AG09309 (cell line): ENCODE results near the gene TUBGCP6.

ENCODE experiments used
- DNase-seq: peaks from one replicate; pipeline ENCODE4 v3.0.0-alpha.2; 2010; ENCODE audit warnings: low read depth
- H3K4me3 ChIP-seq: 2 replicates; pipeline ENCODE4 v1.5.1; 2011; ENCODE audit warnings: mild to moderate bottlenecking, low read depth, low read length, moderate library complexity; ENCODE audit not compliant: control insufficient read depth
- CTCF ChIP-seq: IDR thresholded peaks from 2 replicates; pipeline ENCODE4 v1.5.1; 2011; ENCODE audit warnings: mild to moderate bottlenecking, low read depth, low read length, inconsistent platforms; ENCODE audit not compliant: insufficient read depth, control insufficient read depth; ENCODE audit errors: missing control alignments

Gene TUBGCP6

GRCh38 chr22:50232481-50233151 lies 12.2 kb downstream of the TUBGCP6 start:
- no peak for TF ChIP-seq CTCF
- no peak for DNase-seq
- H3K4me3 ChIP-seq, result no peak overlapping the region

DNA sequence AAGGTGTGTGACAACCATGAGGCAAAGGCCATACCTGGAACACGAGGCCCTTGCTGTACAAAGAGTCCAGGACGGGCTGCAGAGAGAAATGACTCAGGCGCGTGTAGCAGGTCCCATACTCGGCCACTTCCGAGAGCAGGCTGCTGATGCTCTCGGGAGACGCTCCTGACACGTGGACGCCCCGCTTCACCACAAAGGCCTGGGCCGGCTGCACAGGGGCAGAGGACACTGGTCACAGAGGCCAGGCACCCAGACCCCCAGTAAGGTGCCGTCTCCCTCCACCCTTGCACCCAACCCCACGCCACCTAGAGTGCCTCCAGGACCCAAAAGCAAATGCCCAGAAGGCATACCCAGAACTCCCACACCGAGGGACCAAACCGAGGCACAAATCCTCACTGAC lies 15.5 kb downstream of the TUBGCP6 start:
- no peak for TF ChIP-seq CTCF
- no peak overlapping the region for H3K4me3 ChIP-seq
- DNase-seq, result no peak

DNA sequence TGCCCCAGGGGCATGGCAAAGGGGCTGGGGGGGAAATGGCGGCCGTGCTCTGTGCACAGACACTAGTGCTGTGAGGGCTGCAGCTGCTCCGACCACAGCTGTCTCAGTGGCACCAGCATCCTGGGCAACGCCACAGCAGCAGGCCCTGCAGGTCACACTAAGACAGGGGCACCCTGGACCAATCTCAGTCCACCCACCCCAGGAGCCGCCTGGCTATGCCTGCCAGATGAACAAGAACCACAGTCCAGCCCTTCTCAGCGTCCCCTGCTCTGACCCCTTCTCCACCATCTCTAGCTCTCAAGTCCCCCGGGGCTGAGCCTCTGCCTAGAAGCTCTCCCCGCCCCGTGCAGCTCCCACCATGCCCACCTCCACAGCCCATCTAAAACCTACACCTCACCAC lies 16.5 kb downstream of the TUBGCP6 start:
- no peak for DNase-seq
- no peak overlapping the region for H3K4me3 ChIP-seq
- no peak for TF ChIP-seq CTCF

DNA sequence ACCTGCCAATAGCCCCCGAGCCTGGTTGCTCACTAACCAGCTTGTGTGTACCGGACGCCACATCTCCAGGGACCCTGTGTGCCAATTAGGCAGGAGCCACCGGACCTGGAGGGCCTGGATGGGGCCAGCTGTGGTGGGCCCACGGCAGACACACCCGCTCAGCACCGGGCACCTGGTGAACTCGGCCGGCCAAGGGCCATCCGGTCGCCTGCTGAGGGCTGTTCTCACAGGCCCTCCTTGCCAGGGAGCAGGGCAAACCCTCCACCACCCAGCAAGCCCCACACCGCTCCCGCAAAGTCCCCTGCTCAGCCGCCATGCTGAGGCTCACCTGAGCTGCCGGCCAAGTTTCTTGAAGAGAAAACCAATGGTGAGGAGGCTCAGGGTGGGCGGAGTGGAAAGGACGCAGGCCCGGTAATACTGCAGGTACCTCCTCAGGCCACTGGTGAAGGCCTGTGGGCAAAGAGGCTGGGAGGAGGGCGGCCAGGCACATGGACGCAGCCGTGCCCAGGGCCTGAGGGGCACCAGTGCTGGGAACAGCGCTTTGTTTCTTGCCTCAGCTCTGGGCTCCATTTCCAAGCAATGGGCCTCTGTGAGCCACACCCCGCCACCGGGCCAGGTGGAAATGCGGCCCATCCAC lies 17.1 kb downstream of the TUBGCP6 start:
- no peak for TF ChIP-seq CTCF
- no peak overlapping the region for H3K4me3 ChIP-seq
- no peak for DNase-seq

GRCh38 chr22:50226875-50227165 lies 18.0 kb downstream of the TUBGCP6 start:
- no peak overlapping the region for H3K4me3 ChIP-seq
- DNase-seq, result no peak
- TF ChIP-seq CTCF, result no peak

- no peak overlapping the region for H3K4me3 ChIP-seq
- no peak for TF ChIP-seq CTCF
- no peak for DNase-seq
These were observed 18.6 kb downstream of the TUBGCP6 start for GRCh38 chr22:50226063-50226874.
